Left ventricle myocardium inferior (tissue), 1 donor: ENCODE results near the gene UPK2. TPM values are rescaled to one million over a fixed set of nuclear protein-coding genes. Genes with fewer than 3 reads are reported as not detected.
A peak's percentile ranks its signal among the peaks of the same experiment; 100 is the strongest.

Experiments used
- DNase-seq: peaks from one replicate; pipeline ENCODE4 v3.0.0-alpha.2; 2020
- H3K27ac ChIP-seq: fragments of 200-600 bp; replicated peaks from 2 replicates; pipeline ENCODE4 v1.8.0; 2021
- H3K27me3 ChIP-seq: fragments of 200-600 bp; 2 replicates; pipeline ENCODE4 v1.8.0; 2021; ENCODE audit warnings: low read depth
- H3K36me3 ChIP-seq: fragments of 200-600 bp; 2 replicates; pipeline ENCODE4 v1.8.0; 2021
- H3K4me1 ChIP-seq: fragments of 200-600 bp; 2 replicates; pipeline ENCODE4 v1.8.0; 2021
- H3K4me3 ChIP-seq: fragments of 200-600 bp; 2 replicates; pipeline ENCODE4 v1.8.0; 2021; ENCODE audit warnings: mild to moderate bottlenecking, moderate library complexity
- H3K9me3 ChIP-seq: fragments of 200-600 bp; replicated peaks from 2 replicates; pipeline ENCODE4 v1.8.0; 2021
- intact Hi-C: fragments of 100-400 bp; cut with micrococcal nuclease; formaldehyde crosslinking; loops from one replicate; pipeline ENCODE4 v1.11.0; 2022
- total RNA-seq: library from RNA; stranded (reverse); fragmentation: NEBNext Ultra II Directional; extraction: Animal tissue kit (Norgen Biotek cat#: 25700); gene quantifications from one replicate; pipeline ENCODE4 v1.2.1, GENCODE V29; 2021
- TF ChIP-seq, protein P1 (sequence below): fragments of 200-600 bp; IDR thresholded peaks from 2 replicates; pipeline ENCODE4 v1.8.0; 2021; ENCODE audit warnings: antibody characterized with exemption, mild to moderate bottlenecking, borderline replicate concordance
- donor health status: DM: no; HTN: yes; CAD: no; lungs with severe emphysema.

Gene UPK2
- total RNA-seq, 1 donor from 2014 or later, result not detected

DNA sequence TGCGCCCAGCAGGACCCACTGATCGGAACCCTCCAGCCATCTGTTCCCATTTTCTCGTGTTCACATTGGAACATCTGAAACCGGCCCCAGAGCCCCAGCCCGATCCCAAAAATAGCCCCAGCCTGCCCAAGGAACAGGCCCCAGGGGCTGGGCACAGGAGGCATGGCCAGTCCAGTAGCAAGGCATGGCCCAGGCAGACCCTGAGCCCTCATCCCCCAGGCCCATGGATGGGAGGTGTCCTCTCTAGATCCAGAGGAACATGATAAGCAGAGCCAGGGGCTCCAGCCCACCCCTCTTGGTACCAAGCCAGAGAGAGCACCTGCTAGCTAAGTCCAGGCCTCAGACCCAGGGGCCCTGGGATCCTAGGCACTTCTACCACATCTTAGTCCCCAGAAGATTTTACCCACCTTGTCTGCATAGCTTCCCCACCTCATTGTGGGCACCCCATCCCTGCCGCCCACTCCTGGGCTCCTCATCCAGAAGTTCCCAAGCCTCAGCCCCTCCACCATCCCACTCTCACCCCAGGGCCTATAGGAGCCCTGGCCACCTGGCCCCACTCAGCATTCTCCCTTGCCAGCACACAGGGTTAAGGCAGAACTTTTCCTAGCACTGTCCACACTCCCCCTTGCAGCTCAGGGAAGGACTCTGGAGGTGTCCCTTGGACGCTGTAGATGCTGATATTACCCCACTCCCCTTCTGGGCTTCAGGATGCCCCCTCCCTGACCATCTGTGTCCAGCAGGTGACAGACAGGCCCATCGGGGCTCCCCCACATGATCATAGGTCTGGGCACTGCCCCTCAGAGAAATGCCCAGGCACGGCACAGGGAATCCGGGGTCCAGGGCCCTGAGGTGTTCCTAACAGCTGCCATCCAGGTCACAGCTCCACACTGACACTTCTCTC is 39.9 kb upstream of the UPK2 start:
- H3K4me1 ChIP-seq, result peaks cover 98% of the 10 kb centered on the region
- H3K9me3 ChIP-seq, result no peaks in the 10 kb centered on the region
- peak overlapping the region; percentile 99 for H3K4me3 ChIP-seq
- H3K27me3 ChIP-seq, result no peaks in the 10 kb centered on the region
- intact Hi-C loops, result no loop called here
- no peak for DNase-seq
- no peaks in the 10 kb centered on the region for H3K36me3 ChIP-seq
- peak overlapping the region; percentile 96 for H3K27ac ChIP-seq
- TF ChIP-seq, protein P1, sequence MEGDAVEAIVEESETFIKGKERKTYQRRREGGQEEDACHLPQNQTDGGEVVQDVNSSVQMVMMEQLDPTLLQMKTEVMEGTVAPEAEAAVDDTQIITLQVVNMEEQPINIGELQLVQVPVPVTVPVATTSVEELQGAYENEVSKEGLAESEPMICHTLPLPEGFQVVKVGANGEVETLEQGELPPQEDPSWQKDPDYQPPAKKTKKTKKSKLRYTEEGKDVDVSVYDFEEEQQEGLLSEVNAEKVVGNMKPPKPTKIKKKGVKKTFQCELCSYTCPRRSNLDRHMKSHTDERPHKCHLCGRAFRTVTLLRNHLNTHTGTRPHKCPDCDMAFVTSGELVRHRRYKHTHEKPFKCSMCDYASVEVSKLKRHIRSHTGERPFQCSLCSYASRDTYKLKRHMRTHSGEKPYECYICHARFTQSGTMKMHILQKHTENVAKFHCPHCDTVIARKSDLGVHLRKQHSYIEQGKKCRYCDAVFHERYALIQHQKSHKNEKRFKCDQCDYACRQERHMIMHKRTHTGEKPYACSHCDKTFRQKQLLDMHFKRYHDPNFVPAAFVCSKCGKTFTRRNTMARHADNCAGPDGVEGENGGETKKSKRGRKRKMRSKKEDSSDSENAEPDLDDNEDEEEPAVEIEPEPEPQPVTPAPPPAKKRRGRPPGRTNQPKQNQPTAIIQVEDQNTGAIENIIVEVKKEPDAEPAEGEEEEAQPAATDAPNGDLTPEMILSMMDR, result no peak

DNA sequence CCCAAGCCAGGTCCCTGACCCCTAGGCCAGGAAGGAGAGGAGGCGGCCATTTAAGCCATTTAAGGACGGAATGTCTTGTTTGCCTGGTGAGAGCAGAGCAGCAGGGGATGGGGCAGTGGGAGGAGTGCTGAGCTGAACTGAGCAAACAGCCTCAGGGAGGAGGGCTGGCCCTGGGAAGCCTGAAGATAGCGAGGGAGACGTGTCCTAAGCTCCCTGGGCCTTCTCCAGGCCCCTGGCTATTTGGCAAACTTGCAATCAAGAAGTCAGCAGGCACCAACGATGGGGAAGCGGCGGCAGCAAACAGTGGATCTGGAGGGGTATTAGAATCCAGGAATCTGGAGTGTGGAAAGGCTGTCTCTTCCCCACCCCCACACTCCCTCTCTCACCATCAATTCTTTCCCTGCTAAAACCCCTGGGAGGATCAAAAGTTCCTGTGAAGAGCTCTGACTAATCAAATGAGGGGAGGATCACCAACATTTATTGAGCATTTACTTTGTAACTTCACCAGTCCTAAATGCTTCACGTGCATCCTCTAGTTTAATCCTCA is 39.2 kb upstream of the UPK2 start:
- Histone ChIP-seq H3K4me3 (peak overlapping the region; percentile 99), H3K4me1 (peaks cover 98% of the 10 kb centered on the region), H3K9me3 (no peaks in the 10 kb centered on the region), H3K36me3 (no peaks in the 10 kb centered on the region), H3K27me3 (no peaks in the 10 kb centered on the region), H3K27ac (peak overlapping the region; percentile 96)
- TF ChIP-seq, protein P1, result no peak
- DNase-seq, result peak; percentile 75
- intact Hi-C loops, result no loop called here

DNA sequence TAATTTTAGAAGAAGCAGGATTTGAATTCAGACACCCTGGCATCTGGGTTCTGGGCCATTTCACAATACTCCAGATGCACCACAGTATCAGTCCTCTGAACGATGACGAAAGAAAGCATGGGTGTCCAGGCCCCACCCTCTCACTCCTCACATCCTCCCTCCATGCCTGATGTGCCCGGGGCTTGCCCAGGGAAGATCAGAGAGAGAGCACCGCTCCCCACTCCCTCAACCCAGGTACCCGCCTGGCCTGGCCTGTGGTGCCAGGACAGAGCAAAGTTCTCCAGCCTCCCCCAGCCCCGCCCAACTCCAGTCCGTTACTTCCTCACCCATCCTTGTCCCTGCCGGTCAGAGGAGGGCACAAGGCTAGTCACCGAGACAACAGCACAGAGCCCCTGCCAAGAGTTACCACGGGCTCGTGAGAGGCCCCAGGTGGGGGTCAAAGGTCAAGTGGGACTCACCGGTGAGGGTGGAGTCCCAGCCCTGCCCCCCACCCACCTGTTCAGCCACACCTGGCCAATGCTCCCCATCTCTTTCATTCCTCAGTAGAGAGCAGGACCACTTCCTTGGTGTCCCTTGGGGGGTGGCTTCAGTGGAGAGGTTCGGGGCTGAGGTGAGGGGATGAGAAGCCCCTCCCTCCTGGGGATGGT is 38.5 kb upstream of the UPK2 start:
- no peaks in the 10 kb centered on the region for H3K36me3 ChIP-seq
- TF ChIP-seq, protein P1, result no peak
- no peaks in the 10 kb centered on the region for H3K27me3 ChIP-seq
- H3K27ac ChIP-seq, result peak overlapping the region; percentile 96
- H3K9me3 ChIP-seq, result no peaks in the 10 kb centered on the region
- DNase-seq, result peak; percentile 68
- peak overlapping the region; percentile 99 for H3K4me3 ChIP-seq
- peaks cover 98% of the 10 kb centered on the region for H3K4me1 ChIP-seq
- intact Hi-C loops, result no loop called here

DNA sequence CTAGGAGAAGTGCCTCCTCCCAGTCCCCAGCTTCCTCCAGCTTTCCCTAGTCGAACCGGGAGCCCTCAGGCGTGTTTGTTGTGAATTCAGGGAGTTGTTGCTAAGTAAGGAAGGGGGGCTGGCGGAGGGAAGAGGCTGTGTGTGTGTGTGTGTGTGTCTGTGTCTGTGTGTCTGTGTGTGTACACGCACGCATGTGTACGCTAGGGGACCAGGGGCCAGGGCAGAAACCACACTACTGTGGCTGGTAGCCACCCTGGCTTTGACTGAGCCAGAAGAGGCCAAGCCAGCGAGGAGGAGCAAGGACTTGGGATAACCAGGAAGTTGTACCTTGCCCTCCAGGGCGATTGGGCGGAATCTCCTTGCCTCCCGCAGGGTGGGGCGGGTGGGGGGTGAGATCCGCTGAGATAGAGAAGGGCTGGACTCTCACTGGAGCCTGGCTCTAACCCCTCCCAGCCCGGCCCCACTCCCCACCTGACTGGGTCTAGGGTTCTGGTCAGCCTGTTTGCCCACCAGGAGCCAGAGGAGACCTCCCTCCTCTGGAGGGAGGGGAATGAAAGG is 37.9 kb upstream of the UPK2 start:
- intact Hi-C loops, result no loop called here
- Histone ChIP-seq H3K4me1 (peaks cover 98% of the 10 kb centered on the region), H3K9me3 (no peaks in the 10 kb centered on the region), H3K27ac (peak overlapping the region; percentile 96), H3K27me3 (no peaks in the 10 kb centered on the region), H3K4me3 (peak overlapping the region; percentile 99), H3K36me3 (no peaks in the 10 kb centered on the region)
- TF ChIP-seq, protein P1, result no peak
- DNase-seq, result peak; percentile 72

DNA sequence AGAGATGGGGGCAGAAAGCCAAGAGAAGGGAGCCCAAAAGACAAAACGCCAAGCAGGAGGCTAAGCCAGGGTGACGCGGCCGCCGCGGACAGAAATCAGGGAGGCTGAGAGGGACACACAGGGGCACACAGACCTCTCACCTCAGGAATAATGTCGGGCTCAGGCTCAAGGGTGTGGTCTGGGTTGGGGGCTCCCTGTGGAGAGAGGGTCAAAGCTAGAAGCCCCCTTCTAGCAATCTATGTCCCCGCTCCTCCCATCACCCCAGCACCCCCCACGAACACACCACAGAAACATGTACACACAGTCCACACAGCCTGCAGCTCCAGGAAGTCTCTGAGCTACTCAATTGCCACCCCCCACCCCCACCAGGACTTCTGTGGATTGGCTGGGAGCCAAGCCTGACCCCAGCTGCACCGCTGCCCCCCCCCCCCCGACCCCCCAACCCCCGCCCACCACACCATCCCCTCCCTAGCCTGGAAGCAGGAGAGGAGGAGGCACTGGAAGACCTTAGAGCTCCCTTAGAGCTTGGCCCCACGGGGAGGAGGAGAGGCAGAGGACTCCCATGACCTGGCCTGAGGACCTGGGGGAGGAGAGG is 37.3 kb upstream of the UPK2 start:
- no peaks in the 10 kb centered on the region for H3K27me3 ChIP-seq
- H3K4me1 ChIP-seq, result peaks cover 98% of the 10 kb centered on the region
- H3K4me3 ChIP-seq, result peak overlapping the region; percentile 99
- H3K27ac ChIP-seq, result peak overlapping the region; percentile 96
- no peaks in the 10 kb centered on the region for H3K36me3 ChIP-seq
- no peaks in the 10 kb centered on the region for H3K9me3 ChIP-seq
- TF ChIP-seq, protein P1, result no peak
- no peak for DNase-seq
- intact Hi-C loops, result no loop called here
